GM18505 (cell line): ENCODE data around the gene MIEF1.

Source experiments
- ATAC-seq: cut with Tn5 transposase; IDR thresholded peaks from one replicate; pipeline ENCODE4 v1.9.1; 2021; ENCODE audit not compliant: unreplicated experiment
- POLR2A ChIP-seq: IDR thresholded peaks from 4 replicates; pipeline ENCODE4 v1.6.1; 2011; ENCODE audit warnings: borderline replicate concordance; ENCODE audit not compliant: insufficient read depth, insufficient read length; ENCODE audit errors: extremely low read depth

Gene MIEF1

GRCh38 chr22:39490135-39490798, 11.8 kb upstream of the MIEF1 start:
- no peak for TF ChIP-seq POLR2A
- ATAC-seq: no peak

GRCh38 chr22:39490966-39491680, 11.0 kb upstream of the MIEF1 start:
- TF ChIP-seq POLR2A: no peak
- no peak for ATAC-seq

GRCh38 chr22:39491696-39492095, 10.4 kb upstream of the MIEF1 start:
- no peak for TF ChIP-seq POLR2A
- no peak for ATAC-seq

- ATAC-seq: no peak
These were observed 9.9 kb upstream of the MIEF1 start for GRCh38 chr22:39492186-39492585.

GRCh38 chr22:39493759-39494158, 8.3 kb upstream of the MIEF1 start:
- ATAC-seq: no peak

More at GRCh38 chr22:39492186-39492585, 9.9 kb upstream of the MIEF1 start:
- TF ChIP-seq POLR2A: no peak

GRCh38 chr22:39494471-39495120, 7.5 kb upstream of the MIEF1 start:
- no peak for TF ChIP-seq POLR2A
- no peak for ATAC-seq

More at GRCh38 chr22:39493759-39494158, 8.3 kb upstream of the MIEF1 start:
- TF ChIP-seq POLR2A: no peak

GRCh38 chr22:39496131-39496838, 5.8 kb upstream of the MIEF1 start:
- ATAC-seq: no peak
- TF ChIP-seq POLR2A: no peak

GRCh38 chr22:39497429-39497828, 4.7 kb upstream of the MIEF1 start:
- no peak for TF ChIP-seq POLR2A
- ATAC-seq: no peak

GRCh38 chr22:39498368-39498767, 3.7 kb upstream of the MIEF1 start:
- no peak for TF ChIP-seq POLR2A
- ATAC-seq: no peak

GRCh38 chr22:39498802-39499201, 3.3 kb upstream of the MIEF1 start:
- TF ChIP-seq POLR2A: no peak
- ATAC-seq: no peak

- TF ChIP-seq POLR2A: no peak
- ATAC-seq: no peak
These were observed 2.0 kb upstream of the MIEF1 start for GRCh38 chr22:39500101-39500500.

GRCh38 chr22:39501644-39502108, 414 bp upstream of the MIEF1 start:
- no peak for TF ChIP-seq POLR2A
- ATAC-seq: no peak

GRCh38 chr22:39502789-39503409, 809 bp downstream of the MIEF1 start:
- no peak for TF ChIP-seq POLR2A
- no peak for ATAC-seq
